Measurements from ENCODE around the gene ARSI.

The ARSI gene

GRCh38 chr5:150325426-150325825 is 22.7 kb upstream of the ARSI start:
- DNase-seq = no peak

- DNase-seq = no peak
Observed at GRCh38 chr5:150323819-150324218, 21.1 kb upstream of the ARSI start.

- no peak for DNase-seq
Observed at GRCh38 chr5:150323092-150323491, 20.4 kb upstream of the ARSI start.

- no peak for DNase-seq
Observed at GRCh38 chr5:150322202-150322601, 19.5 kb upstream of the ARSI start.

GRCh38 chr5:150321784-150322183 is 19.1 kb upstream of the ARSI start:
- DNase-seq = no peak

- DNase-seq = no peak
Observed at GRCh38 chr5:150321211-150321610, 18.5 kb upstream of the ARSI start.

- DNase-seq = no peak
Observed at GRCh38 chr5:150320044-150320613, 17.4 kb upstream of the ARSI start.

- DNase-seq = no peak
Observed at GRCh38 chr5:150319484-150319790, 16.7 kb upstream of the ARSI start.

GRCh38 chr5:150318613-150319483 is 16.1 kb upstream of the ARSI start:
- DNase-seq = no peak

GRCh38 chr5:150317048-150318003 is 14.6 kb upstream of the ARSI start:
- DNase-seq = no peak

GRCh38 chr5:150316320-150316719 is 13.6 kb upstream of the ARSI start:
- DNase-seq = no peak

- DNase-seq = no peak
Observed at GRCh38 chr5:150315245-150315644, 12.5 kb upstream of the ARSI start.

GRCh38 chr5:150313921-150314716 is 11.4 kb upstream of the ARSI start:
- DNase-seq = no peak

GRCh38 chr5:150313501-150313900 is 10.8 kb upstream of the ARSI start:
- no peak for DNase-seq

GRCh38 chr5:150312518-150312917 is 9.8 kb upstream of the ARSI start:
- no peak for DNase-seq

GRCh38 chr5:150311015-150311692 is 8.4 kb upstream of the ARSI start:
- DNase-seq = no peak

- DNase-seq = no peak
Observed at GRCh38 chr5:150310246-150310645, 7.5 kb upstream of the ARSI start.

GRCh38 chr5:150309886-150310239 is 7.2 kb upstream of the ARSI start:
- no peak for DNase-seq

- DNase-seq = no peak
Observed at GRCh38 chr5:150309101-150309885, 6.6 kb upstream of the ARSI start.

- DNase-seq = no peak
Observed at GRCh38 chr5:150307617-150308426, 5.1 kb upstream of the ARSI start.

GRCh38 chr5:150306775-150307174 is 4.1 kb upstream of the ARSI start:
- no peak for DNase-seq
